Vagina (tissue), 2 donors: ENCODE measurements around the gene C1orf232.

ENCODE experiments used
- POLR2A ChIP-seq, 2 donors: fragments of 450-650 bp; IDR thresholded peaks; one replicate each; pipeline ENCODE4 v1.6.1; 2017; ENCODE audit warnings: antibody characterized with exemption in 2 of 2, mild to moderate bottlenecking in 2 of 2, moderate library complexity in 2 of 2
- POLR2AphosphoS5 ChIP-seq, 2 donors: sonication (generic); formaldehyde crosslinking; IDR thresholded peaks; one replicate each; pipeline ENCODE4 v1.9.0; 2017; ENCODE audit warnings: antibody characterized with exemption in 2 of 2, mild to moderate bottlenecking in 2 of 2, low read depth in 1 of 2; ENCODE audit not compliant: insufficient read depth in 1 of 2
- TF ChIP-seq, protein P1 (sequence below), 3 experiments: fragments of 450-650 bp in 2 of 3; fragments of 200-600 bp in 1 of 3; sonication (generic) in 1 of 3; IDR thresholded peaks; one replicate each; pipeline ENCODE4 v1.5.1; 2017 to 2019; ENCODE audit warnings: antibody characterized with exemption in 3 of 3, mild to moderate bottlenecking in 2 of 3, moderate library complexity in 2 of 3

DNA sequence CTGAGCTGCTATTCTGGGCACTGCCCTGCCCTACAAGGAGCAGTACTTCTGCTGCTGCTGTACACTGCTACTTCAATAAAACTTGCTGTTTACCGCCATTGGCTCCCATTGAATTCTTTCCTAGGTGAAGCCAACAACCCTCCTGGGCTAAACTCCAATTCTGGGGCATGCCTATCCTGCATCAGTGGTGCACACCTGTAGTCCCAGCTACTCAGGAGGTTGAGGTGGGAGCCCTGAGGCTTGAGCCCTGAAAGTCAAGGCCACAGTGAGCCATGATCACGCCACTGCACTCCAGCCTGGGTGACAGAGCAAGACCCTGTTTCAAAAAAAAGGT lies 36.0 kb downstream of the C1orf232 start:
- TF ChIP-seq, protein P1, sequence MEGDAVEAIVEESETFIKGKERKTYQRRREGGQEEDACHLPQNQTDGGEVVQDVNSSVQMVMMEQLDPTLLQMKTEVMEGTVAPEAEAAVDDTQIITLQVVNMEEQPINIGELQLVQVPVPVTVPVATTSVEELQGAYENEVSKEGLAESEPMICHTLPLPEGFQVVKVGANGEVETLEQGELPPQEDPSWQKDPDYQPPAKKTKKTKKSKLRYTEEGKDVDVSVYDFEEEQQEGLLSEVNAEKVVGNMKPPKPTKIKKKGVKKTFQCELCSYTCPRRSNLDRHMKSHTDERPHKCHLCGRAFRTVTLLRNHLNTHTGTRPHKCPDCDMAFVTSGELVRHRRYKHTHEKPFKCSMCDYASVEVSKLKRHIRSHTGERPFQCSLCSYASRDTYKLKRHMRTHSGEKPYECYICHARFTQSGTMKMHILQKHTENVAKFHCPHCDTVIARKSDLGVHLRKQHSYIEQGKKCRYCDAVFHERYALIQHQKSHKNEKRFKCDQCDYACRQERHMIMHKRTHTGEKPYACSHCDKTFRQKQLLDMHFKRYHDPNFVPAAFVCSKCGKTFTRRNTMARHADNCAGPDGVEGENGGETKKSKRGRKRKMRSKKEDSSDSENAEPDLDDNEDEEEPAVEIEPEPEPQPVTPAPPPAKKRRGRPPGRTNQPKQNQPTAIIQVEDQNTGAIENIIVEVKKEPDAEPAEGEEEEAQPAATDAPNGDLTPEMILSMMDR (IDR thresholded peaks at IDR 0.05): no peak
- TF ChIP-seq POLR2AphosphoS5 (IDR thresholded peaks at IDR 0.05; ENCODE audit: insufficient read depth in 1 of 2, low read depth in 1 of 2): no peak
- no peak for TF ChIP-seq POLR2A (IDR thresholded peaks at IDR 0.05)
